Endothelial cell of umbilical vein (primary cell): ENCODE data around the gene DMRT1. TPM values are rescaled to one million over a fixed set of nuclear protein-coding genes. Genes with fewer than 3 reads are reported as not detected.
A peak's percentile ranks its signal among the peaks of the same experiment; 100 is the strongest.

Experiments
- BruUV-seq: library from RNA; stranded (reverse); fragments of 400-500 nt; replicated peaks from 2 replicates; lab custom pipeline; 2021; lab: Mats Ljungman, UMichigan
- CTCF ChIA-PET: fragments of 300-600, 350-600 bp; sonication (Branson Sonifier 250); formaldehyde crosslinking; loops from one replicate; lab custom pipeline; 2021; ENCODE audit warnings: antibody characterized with exemption, inconsistent platforms; lab: Charles Lee
- POLR2A ChIA-PET: fragments of 300-600, 350-600 bp; sonication (Branson Sonifier 250); formaldehyde crosslinking; loops from one replicate; lab custom pipeline; 2021; ENCODE audit warnings: antibody characterized with exemption, inconsistent platforms; lab: Charles Lee
- DNase-seq: peaks from one replicate; pipeline ENCODE4 v3.0.0-alpha.2; 2011; ENCODE audit warnings: low read depth, low spot score
- FAIRE-seq: peaks from 2 replicates; lab custom pipeline; 2011; peaks lifted over from hg19 to GRCh38; lab: Jason Lieb, UNC
- H2AFZ ChIP-seq: 2 replicates; pipeline ENCODE4 v1.6.0; 2012; ENCODE audit warnings: low read depth, low read length, control low read depth, inconsistent platforms
- H3K27ac ChIP-seq: 2 replicates; pipeline ENCODE4 v1.5.1; 2011; ENCODE audit warnings: low read depth, mild to moderate bottlenecking, control low read depth, low read length, moderate library complexity; ENCODE audit not compliant: insufficient read depth
- H3K27me3 ChIP-seq, 2 experiments: 2 replicates each; pipeline versions ENCODE4 v1.6.0 to v1.6.1; 2011; ENCODE audit warnings: low read length in 2 of 2, mixed read lengths in 1 of 2; ENCODE audit not compliant: control insufficient read depth in 2 of 2, insufficient read depth in 2 of 2
- H3K36me3 ChIP-seq, 2 experiments: 2 replicates in 1 of 2; 3 replicates in 1 of 2; pipeline ENCODE4 v1.5.1; 2011; ENCODE audit warnings: low read length in 2 of 2, mild to moderate bottlenecking in 1 of 2, moderate library complexity in 1 of 2; ENCODE audit not compliant: control insufficient read depth in 2 of 2, insufficient read depth in 2 of 2; ENCODE audit errors: extremely low read depth in 1 of 2
- H3K4me1 ChIP-seq: 3 replicates; pipeline ENCODE4 v1.5.1; 2011; ENCODE audit warnings: mild to moderate bottlenecking, low read length; ENCODE audit not compliant: control insufficient read depth, insufficient read depth; ENCODE audit errors: extremely low read depth
- H3K4me2 ChIP-seq: 2 replicates; pipeline ENCODE4 v1.6.1; 2011; ENCODE audit warnings: low read length, control low read depth, mixed read lengths; ENCODE audit not compliant: insufficient read depth
- H3K4me3 ChIP-seq, 3 experiments: fragments of 200-600 bp in 1 of 3; sonication (generic), shearing (Covaris generic) in 1 of 3; replicated peaks in 1 of 3; 2 replicates each; pipeline ENCODE4 v1.5.1; 2011 to 2016; ENCODE audit warnings: control low read depth in 3 of 3, low read length in 3 of 3, mild to moderate bottlenecking in 2 of 3, inconsistent platforms in 1 of 3, low read depth in 1 of 3, moderate library complexity in 1 of 3; ENCODE audit not compliant: insufficient read depth in 1 of 3
- H3K79me2 ChIP-seq: 2 replicates; pipeline ENCODE4 v1.6.0; 2012; ENCODE audit warnings: low read length, inconsistent platforms; ENCODE audit not compliant: control insufficient read depth, insufficient read depth
- H3K9ac ChIP-seq: replicated peaks from 2 replicates; pipeline ENCODE3; 2011; ENCODE audit warnings: low read length, control low read depth; ENCODE audit not compliant: insufficient read depth; ENCODE audit errors: extremely low read depth
- H3K9me1 ChIP-seq: replicated peaks from 3 replicates; pipeline ENCODE4 v1.6.0; 2011; ENCODE audit warnings: mild to moderate bottlenecking, low read length; ENCODE audit not compliant: control insufficient read depth, insufficient read depth; ENCODE audit errors: extremely low read depth
- H3K9me3 ChIP-seq: replicated peaks from 2 replicates; pipeline ENCODE4 v1.5.1; 2012; ENCODE audit warnings: low read length, inconsistent platforms; ENCODE audit not compliant: control insufficient read depth, insufficient read depth
- H4K20me1 ChIP-seq: replicated peaks from 2 replicates; pipeline ENCODE3; 2011; ENCODE audit warnings: mild to moderate bottlenecking, low read length; ENCODE audit not compliant: control insufficient read depth, insufficient read depth; ENCODE audit errors: extremely low read depth
- EZH2 ChIP-seq: IDR thresholded peaks from 2 replicates; pipeline ENCODE4 v1.6.1; 2012; ENCODE audit warnings: borderline replicate concordance, low read depth, mild to moderate bottlenecking, moderate library complexity, low read length, inconsistent platforms; ENCODE audit not compliant: severe bottlenecking
- FOS ChIP-seq: IDR thresholded peaks from 2 replicates; pipeline ENCODE4 v1.6.1; 2011; ENCODE audit warnings: mild to moderate bottlenecking, low read length, moderate library complexity, borderline replicate concordance; ENCODE audit not compliant: insufficient read depth
- GATA2 ChIP-seq: IDR thresholded peaks from 2 replicates; pipeline ENCODE4 v1.7.0; 2011; ENCODE audit warnings: low read depth, mild to moderate bottlenecking, moderate library complexity, mixed read lengths, low read length; ENCODE audit not compliant: insufficient read length, insufficient read depth
- JUN ChIP-seq: IDR thresholded peaks from 2 replicates; pipeline ENCODE4 v1.6.1; 2011; ENCODE audit warnings: borderline replicate concordance, low read depth; ENCODE audit not compliant: insufficient read length, insufficient read depth
- MYC ChIP-seq: IDR thresholded peaks from one replicate; pipeline ENCODE4 v1.6.1; 2011; ENCODE audit warnings: mild to moderate bottlenecking, low read depth, low read length
- POLR2A ChIP-seq: IDR thresholded peaks from 2 replicates; pipeline ENCODE4 v1.6.1; 2012; ENCODE audit warnings: low read depth, mild to moderate bottlenecking, control low read depth, low read length
- POLR2AphosphoS5 ChIP-seq: IDR thresholded peaks from 2 replicates; pipeline ENCODE4 v1.6.1; 2012; ENCODE audit warnings: low read depth, mild to moderate bottlenecking, control low read depth, low read length, moderate library complexity; ENCODE audit not compliant: insufficient read depth
- dilution Hi-C: fragments of 300-500 bp; cut with MboI; formaldehyde crosslinking; loops from one replicate; pipeline ENCODE4 v1.15.0; 2019; ENCODE audit warnings: low sequenced_read_pairs; ENCODE audit not compliant: extremely low pct_ligation_motif_present
- intact Hi-C: fragments of 100-400 bp; cut with micrococcal nuclease; formaldehyde crosslinking; loops from one replicate; pipeline ENCODE4 v1.10.0; 2022
- polyA plus RNA-seq, 4 experiments: library from polyadenylated mRNA; depleted of rRNA in 3 of 4; stranded (reverse) in 3 of 4; unstranded in 1 of 4; fragments of >200 nt; gene quantifications; 2 replicates each; pipeline versions ENCODE4 v1.2.1 to v1.2.3, GENCODE V29; 2011 to 2012; ENCODE audit warnings: missing spikeins in 1 of 4
- total RNA-seq: library from RNA; stranded (reverse); gene quantifications from 2 replicates; pipeline ENCODE4 v1.2.3, GENCODE V29; 2021
- TF ChIP-seq, protein P1 (sequence below): IDR thresholded peaks from 2 replicates; pipeline ENCODE4 v1.6.1; 2011; ENCODE audit not compliant: insufficient read depth, insufficient read length
- TF ChIP-seq, protein P2 (sequence below), 2 donors: IDR thresholded peaks; 1 replicate in 1 of 2; 2 replicates in 1 of 2; pipeline ENCODE4 v1.5.1; 2011; ENCODE audit warnings: low read length in 2 of 2, mild to moderate bottlenecking in 2 of 2, moderate library complexity in 2 of 2, control low read depth in 1 of 2, inconsistent platforms in 1 of 2, low read depth in 1 of 2; ENCODE audit not compliant: insufficient read depth in 1 of 2; ENCODE audit errors: extremely low read depth in 1 of 2

Gene DMRT1
- total and polyA plus RNA-seq, 2 donors (not counting 3 experiments of a cell fraction or from before 2014, with no cell fraction given): 0.08 to 0.20 TPM

DNA sequence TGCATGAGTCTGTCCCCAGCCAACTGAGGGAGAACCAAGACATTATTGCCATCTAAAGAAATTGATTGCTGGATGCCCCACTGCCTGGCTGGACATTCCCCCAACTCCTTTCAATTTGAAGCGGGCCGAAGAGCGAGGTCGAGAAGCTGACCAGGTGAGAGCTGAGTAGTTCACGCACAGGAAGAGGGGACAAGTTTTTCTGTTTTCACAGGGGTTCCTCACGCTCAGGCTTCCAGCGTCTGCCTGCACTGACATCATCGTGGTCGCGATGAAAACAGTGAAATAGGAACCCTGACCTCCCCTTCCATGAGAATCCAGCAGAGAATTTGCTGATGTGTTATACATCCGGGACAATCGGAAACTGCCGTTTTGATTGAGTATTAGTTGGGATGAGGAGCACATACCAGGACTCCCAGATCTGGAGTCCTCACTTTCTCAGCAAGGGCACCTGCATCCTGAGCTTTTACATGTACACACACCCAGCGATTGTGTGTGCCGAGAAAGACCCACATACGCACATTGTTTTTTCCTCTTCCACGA is 131.9 kb downstream of the DMRT1 start:
- dilution Hi-C loops: no loop called here
- Histone ChIP-seq H4K20me1 (no peaks in the 10 kb centered on the region), H3K36me3 (no peaks in the 10 kb centered on the region), H3K9ac (no peak overlapping the region), H3K4me1 (no peaks in the 10 kb centered on the region), H3K27ac (no peak overlapping the region), H3K4me2 (no peak overlapping the region), H3K9me3 (no peaks in the 10 kb centered on the region), H3K79me2 (no peaks in the 10 kb centered on the region), H3K27me3 (peaks cover 88 to 98% of the 10 kb centered on the region in 2 experiments), H2AFZ (no peak overlapping the region), H3K4me3 (no peak overlapping the region), H3K9me1 (no peaks in the 10 kb centered on the region)
- TF ChIP-seq EZH2 (peak; percentile 13), FOS (no peak)
- CTCF ChIA-PET: no interaction called here
- FAIRE-seq (no peak), DNase-seq (no peak)
- POLR2A ChIA-PET: no interaction called here
- BruUV-seq: no TSS peak
- intact Hi-C loops: no loop called here

DNA sequence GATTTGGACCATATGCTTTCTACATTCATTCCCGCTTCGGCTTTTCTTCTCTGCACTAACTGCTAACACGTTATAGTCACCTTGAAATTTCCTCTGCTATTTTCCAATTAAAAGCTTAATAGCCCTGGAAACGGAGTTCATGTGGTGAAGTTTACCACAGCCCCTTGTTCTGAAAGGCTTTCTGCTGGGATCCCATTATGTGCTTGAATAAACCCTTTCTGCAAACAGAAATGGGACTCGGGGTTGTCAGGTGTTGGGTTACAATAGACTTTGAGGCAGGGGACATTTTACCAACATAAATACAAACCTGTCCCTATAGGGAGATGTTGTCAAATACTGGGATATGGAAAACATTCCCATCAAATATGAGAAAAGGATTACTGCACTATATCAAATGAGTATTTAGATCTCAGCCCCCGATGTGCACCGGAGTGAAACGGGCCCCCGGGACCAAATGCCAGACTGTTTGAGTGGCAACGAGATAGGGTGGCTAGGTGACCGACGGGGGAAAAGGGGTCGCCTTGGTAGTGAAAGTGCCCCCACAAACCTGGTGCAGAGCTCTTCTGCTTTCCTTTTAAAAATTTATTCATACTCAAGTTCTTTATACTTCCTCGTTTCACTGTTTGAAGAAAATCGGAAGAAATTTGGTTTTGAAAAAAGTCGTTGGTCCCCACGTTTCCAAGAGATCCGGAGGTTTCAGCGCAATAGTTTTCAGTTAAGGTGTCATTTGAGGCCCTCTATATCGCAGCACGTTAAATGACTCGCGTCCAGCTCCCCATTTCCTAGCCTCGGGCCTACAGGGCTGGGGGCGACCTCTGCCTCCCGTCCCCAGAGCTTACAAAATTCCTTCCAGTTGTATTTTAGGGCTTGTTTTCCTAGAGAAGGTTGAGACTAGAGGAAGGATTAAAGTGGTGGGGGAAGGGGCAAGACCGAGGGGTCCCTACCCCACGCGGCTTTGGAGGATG is 132.8 kb downstream of the DMRT1 start:
- Histone ChIP-seq H3K27me3 (peaks cover 90 to 98% of the 10 kb centered on the region in 2 experiments), H3K9me3 (no peaks in the 10 kb centered on the region), H3K4me2 (no peak overlapping the region), H4K20me1 (no peaks in the 10 kb centered on the region), H2AFZ (no peak overlapping the region), H3K36me3 (no peaks in the 10 kb centered on the region), H3K4me1 (no peaks in the 10 kb centered on the region), H3K27ac (no peak overlapping the region), H3K9ac (no peak overlapping the region), H3K79me2 (no peaks in the 10 kb centered on the region), H3K4me3 (no peak overlapping the region), H3K9me1 (no peaks in the 10 kb centered on the region)
- dilution Hi-C loops (no loop called here), intact Hi-C loops (no loop called here)
- DNase-seq: no peak
- ChIA-PET POLR2A (no interaction called here), CTCF (no interaction called here)
- FAIRE-seq: no peak
- TF ChIP-seq POLR2AphosphoS5 (no peak), EZH2 (no peak), MYC (no peak), FOS (no peak), JUN (no peak), POLR2A (no peak), GATA2 (no peak)
- TF ChIP-seq, protein P1, sequence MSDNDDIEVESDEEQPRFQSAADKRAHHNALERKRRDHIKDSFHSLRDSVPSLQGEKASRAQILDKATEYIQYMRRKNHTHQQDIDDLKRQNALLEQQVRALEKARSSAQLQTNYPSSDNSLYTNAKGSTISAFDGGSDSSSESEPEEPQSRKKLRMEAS: no peak
- TF ChIP-seq, protein P2, sequence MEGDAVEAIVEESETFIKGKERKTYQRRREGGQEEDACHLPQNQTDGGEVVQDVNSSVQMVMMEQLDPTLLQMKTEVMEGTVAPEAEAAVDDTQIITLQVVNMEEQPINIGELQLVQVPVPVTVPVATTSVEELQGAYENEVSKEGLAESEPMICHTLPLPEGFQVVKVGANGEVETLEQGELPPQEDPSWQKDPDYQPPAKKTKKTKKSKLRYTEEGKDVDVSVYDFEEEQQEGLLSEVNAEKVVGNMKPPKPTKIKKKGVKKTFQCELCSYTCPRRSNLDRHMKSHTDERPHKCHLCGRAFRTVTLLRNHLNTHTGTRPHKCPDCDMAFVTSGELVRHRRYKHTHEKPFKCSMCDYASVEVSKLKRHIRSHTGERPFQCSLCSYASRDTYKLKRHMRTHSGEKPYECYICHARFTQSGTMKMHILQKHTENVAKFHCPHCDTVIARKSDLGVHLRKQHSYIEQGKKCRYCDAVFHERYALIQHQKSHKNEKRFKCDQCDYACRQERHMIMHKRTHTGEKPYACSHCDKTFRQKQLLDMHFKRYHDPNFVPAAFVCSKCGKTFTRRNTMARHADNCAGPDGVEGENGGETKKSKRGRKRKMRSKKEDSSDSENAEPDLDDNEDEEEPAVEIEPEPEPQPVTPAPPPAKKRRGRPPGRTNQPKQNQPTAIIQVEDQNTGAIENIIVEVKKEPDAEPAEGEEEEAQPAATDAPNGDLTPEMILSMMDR (IDR thresholded peaks at IDR 0.05; ENCODE audit: extremely low read depth in 1 of 2, insufficient read depth in 1 of 2, low read depth in 1 of 2, low read length in 2 of 2): no peak
- BruUV-seq: no TSS peak
